Suprapubic skin (tissue), 4 donors: ENCODE results near the gene SLC38A6. TPM values are rescaled to one million over a fixed set of nuclear protein-coding genes. Genes with fewer than 3 reads are reported as not detected.

Experiments
- DNase-seq, 2 donors: peaks; one replicate each; pipeline ENCODE4 v3.0.0-alpha.2; 2019; ENCODE audit warnings: low spot score in 2 of 2
- H3K27ac ChIP-seq: fragments of 200-600 bp; sonication (generic); one replicate; pipeline ENCODE4 v1.5.1; 2019
- H3K27me3 ChIP-seq: fragments of 200-600 bp; sonication (generic); one replicate; pipeline ENCODE4 v1.5.1; 2019
- H3K36me3 ChIP-seq: fragments of 200-600 bp; sonication (generic); one replicate; pipeline ENCODE4 v1.5.1; 2019
- H3K4me1 ChIP-seq: fragments of 200-600 bp; sonication (generic); one replicate; pipeline ENCODE4 v1.5.1; 2019
- H3K4me3 ChIP-seq: fragments of 200-600 bp; sonication (generic); one replicate; pipeline ENCODE4 v1.5.1; 2019; ENCODE audit warnings: mild to moderate bottlenecking
- H3K9me3 ChIP-seq: fragments of 200-600 bp; sonication (generic); one replicate; pipeline ENCODE4 v1.5.1; 2019
- EP300 ChIP-seq: sonication (generic); formaldehyde crosslinking; IDR thresholded peaks from one replicate; pipeline ENCODE4 v1.6.1; 2017; ENCODE audit warnings: antibody characterized with exemption
- POLR2A ChIP-seq, 2 donors: fragments of 450-650 bp; IDR thresholded peaks; one replicate each; pipeline ENCODE4 v1.6.1; 2017; ENCODE audit warnings: antibody characterized with exemption in 2 of 2, mild to moderate bottlenecking in 2 of 2, moderate library complexity in 2 of 2
- POLR2AphosphoS5 ChIP-seq, 3 donors: sonication (generic); formaldehyde crosslinking; IDR thresholded peaks; one replicate each; pipeline ENCODE4 v1.6.1; 2017; ENCODE audit warnings: antibody characterized with exemption in 3 of 3
- WGBS: methylation state at CpG from one replicate; pipeline ENCODE4 v1.1.5; 2018; 5-methylcytosine and 5-hydroxymethylcytosine counted together
- total RNA-seq, 4 donors: library from RNA; depleted of rRNA; stranded (reverse); fragments of >200 nt; gene quantifications; one replicate each; pipeline ENCODE4 v1.1.0, GENCODE V29; 2016
- TF ChIP-seq, protein P1 (sequence below), 2 donors: fragments of 200-600 bp in 1 of 2; fragments of 450-650 bp in 1 of 2; sonication (generic) in 1 of 2; IDR thresholded peaks; one replicate each; pipeline ENCODE4 v1.5.1; 2016 to 2019; ENCODE audit warnings: antibody characterized with exemption in 2 of 2, mild to moderate bottlenecking in 1 of 2, moderate library complexity in 1 of 2

SLC38A6 gene
- total RNA-seq, 4 donors from 2014 or later: 7.8 to 14.3 (median 11.2) TPM

- Histone ChIP-seq H3K27me3 (no peaks in the 10 kb centered on the region), H3K4me3 (no peak overlapping the region), H3K36me3 (peaks cover 11% of the 10 kb centered on the region), H3K9me3 (no peaks in the 10 kb centered on the region), H3K4me1 (no peaks in the 10 kb centered on the region), H3K27ac (no peak overlapping the region)
- 88% methylated on average over 2 of the region's 2 CpGs for WGBS
- TF ChIP-seq EP300: no peak
- no peak for TF ChIP-seq POLR2A (IDR thresholded peaks at IDR 0.05)
- no peak for DNase-seq
Measured at GRCh38 chr14:60970146-60970545, 10.9 kb upstream of the SLC38A6 start.

- Histone ChIP-seq H3K36me3 (peaks cover 20% of the 10 kb centered on the region), H3K27me3 (no peaks in the 10 kb centered on the region), H3K27ac (no peak overlapping the region), H3K4me1 (no peaks in the 10 kb centered on the region), H3K9me3 (no peaks in the 10 kb centered on the region), H3K4me3 (no peak overlapping the region)
- DNase-seq: no peak
- WGBS: 38% methylated on average over 2 of the region's 2 CpGs
- TF ChIP-seq, protein P1, sequence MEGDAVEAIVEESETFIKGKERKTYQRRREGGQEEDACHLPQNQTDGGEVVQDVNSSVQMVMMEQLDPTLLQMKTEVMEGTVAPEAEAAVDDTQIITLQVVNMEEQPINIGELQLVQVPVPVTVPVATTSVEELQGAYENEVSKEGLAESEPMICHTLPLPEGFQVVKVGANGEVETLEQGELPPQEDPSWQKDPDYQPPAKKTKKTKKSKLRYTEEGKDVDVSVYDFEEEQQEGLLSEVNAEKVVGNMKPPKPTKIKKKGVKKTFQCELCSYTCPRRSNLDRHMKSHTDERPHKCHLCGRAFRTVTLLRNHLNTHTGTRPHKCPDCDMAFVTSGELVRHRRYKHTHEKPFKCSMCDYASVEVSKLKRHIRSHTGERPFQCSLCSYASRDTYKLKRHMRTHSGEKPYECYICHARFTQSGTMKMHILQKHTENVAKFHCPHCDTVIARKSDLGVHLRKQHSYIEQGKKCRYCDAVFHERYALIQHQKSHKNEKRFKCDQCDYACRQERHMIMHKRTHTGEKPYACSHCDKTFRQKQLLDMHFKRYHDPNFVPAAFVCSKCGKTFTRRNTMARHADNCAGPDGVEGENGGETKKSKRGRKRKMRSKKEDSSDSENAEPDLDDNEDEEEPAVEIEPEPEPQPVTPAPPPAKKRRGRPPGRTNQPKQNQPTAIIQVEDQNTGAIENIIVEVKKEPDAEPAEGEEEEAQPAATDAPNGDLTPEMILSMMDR (IDR thresholded peaks at IDR 0.05): no peak
- TF ChIP-seq EP300 (no peak), POLR2AphosphoS5 (IDR thresholded peaks at IDR 0.05) (no peak), POLR2A (IDR thresholded peaks at IDR 0.05) (no peak)
Measured at GRCh38 chr14:60971271-60971670, 9.8 kb upstream of the SLC38A6 start.

- no peaks in the 10 kb centered on the region for H3K27me3 ChIP-seq
- TF ChIP-seq POLR2A (IDR thresholded peaks at IDR 0.05) (no peak), POLR2AphosphoS5 (IDR thresholded peaks at IDR 0.05) (no peak), EP300 (no peak)
- TF ChIP-seq, protein P1 (IDR thresholded peaks at IDR 0.05): no peak
- no peak for DNase-seq
- 97% methylated on average over 15 of the region's 15 CpGs for WGBS
- H3K9me3 ChIP-seq: no peaks in the 10 kb centered on the region
- no peak overlapping the region for H3K27ac ChIP-seq
- H3K36me3 ChIP-seq: peaks cover 20% of the 10 kb centered on the region
- H3K4me1 ChIP-seq: no peaks in the 10 kb centered on the region
- no peak overlapping the region for H3K4me3 ChIP-seq
Measured at GRCh38 chr14:60972295-60972694, 8.8 kb upstream of the SLC38A6 start.

GRCh38 chr14:60973070-60973469 is 8.0 kb upstream of the SLC38A6 start:
- H3K27ac ChIP-seq: no peak overlapping the region
- no peak for DNase-seq
- peaks cover 20% of the 10 kb centered on the region for H3K36me3 ChIP-seq
- 92% methylated on average over 3 of the region's 3 CpGs for WGBS
- H3K9me3 ChIP-seq: no peaks in the 10 kb centered on the region
- H3K27me3 ChIP-seq: no peaks in the 10 kb centered on the region
- peaks cover 4% of the 10 kb centered on the region for H3K4me1 ChIP-seq
- no peak overlapping the region for H3K4me3 ChIP-seq
- TF ChIP-seq POLR2AphosphoS5 (IDR thresholded peaks at IDR 0.05) (no peak), EP300 (no peak), POLR2A (IDR thresholded peaks at IDR 0.05) (no peak)
- TF ChIP-seq, protein P1 (IDR thresholded peaks at IDR 0.05): no peak

DNA sequence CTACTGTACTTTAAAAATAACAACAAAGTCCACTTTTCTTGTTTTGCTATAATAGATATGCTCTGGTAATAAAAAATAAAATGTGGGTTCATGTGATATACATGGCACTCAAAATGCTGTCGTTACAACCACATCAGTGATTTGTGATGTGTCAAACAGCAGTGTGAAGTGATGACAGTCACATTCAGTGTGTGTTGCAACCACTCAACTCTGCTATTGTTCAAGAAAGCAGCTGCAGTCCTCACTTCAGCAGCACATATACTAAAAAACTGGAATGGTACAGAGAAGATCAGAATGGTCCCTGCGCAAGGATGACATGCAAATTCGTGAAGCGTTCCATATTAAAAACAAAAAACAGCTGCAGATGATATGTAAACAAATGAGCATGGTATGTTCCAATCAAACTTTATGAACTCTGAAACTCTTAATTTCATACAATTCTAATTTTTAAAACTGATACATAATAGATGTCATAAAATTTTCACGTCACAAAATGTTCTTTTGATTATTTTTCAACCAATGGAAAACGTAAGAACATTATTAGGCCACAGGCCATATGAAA is 6.9 kb upstream of the SLC38A6 start:
- TF ChIP-seq, protein P1 (IDR thresholded peaks at IDR 0.05): no peak
- TF ChIP-seq POLR2A (IDR thresholded peaks at IDR 0.05): no peak
- TF ChIP-seq EP300: no peak
- no peak for TF ChIP-seq POLR2AphosphoS5 (IDR thresholded peaks at IDR 0.05)
- Histone ChIP-seq H3K9me3 (no peaks in the 10 kb centered on the region), H3K4me3 (no peak overlapping the region), H3K27me3 (no peaks in the 10 kb centered on the region), H3K4me1 (peaks cover 14% of the 10 kb centered on the region), H3K27ac (no peak overlapping the region), H3K36me3 (peaks cover 20% of the 10 kb centered on the region)
- 87% methylated on average over 6 of the region's 6 CpGs for WGBS
- DNase-seq: no peak

DNA sequence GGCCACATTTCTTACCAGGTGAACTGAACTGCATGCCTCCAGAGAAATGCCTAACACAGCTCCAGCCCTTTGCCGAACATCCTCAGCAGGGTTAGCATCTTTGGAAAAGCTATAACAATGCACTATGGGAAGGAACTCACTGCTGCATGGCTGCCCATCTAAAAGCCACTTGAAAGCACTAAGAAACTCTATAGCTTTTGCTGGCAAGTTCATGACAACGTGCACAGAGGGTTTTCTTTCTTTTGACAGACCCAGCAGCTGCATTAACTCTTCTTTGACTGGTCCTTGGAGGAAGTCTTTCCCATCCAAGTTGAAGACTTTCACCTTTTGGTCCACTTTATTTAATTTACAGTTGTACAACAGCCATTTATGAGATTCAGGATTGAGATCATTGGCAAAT is 5.5 kb upstream of the SLC38A6 start:
- Histone ChIP-seq H3K4me3 (no peak overlapping the region), H3K4me1 (peaks cover 25% of the 10 kb centered on the region), H3K27ac (no peak overlapping the region), H3K36me3 (peaks cover 20% of the 10 kb centered on the region), H3K9me3 (no peaks in the 10 kb centered on the region), H3K27me3 (no peaks in the 10 kb centered on the region)
- no peak for TF ChIP-seq EP300
- TF ChIP-seq POLR2AphosphoS5 (IDR thresholded peaks at IDR 0.05): no peak
- TF ChIP-seq POLR2A (IDR thresholded peaks at IDR 0.05): no peak
- TF ChIP-seq, protein P1 (IDR thresholded peaks at IDR 0.05): no peak
- WGBS: 59% methylated on average over 2 of the region's 2 CpGs
- no peak for DNase-seq
